ENCODE results near the gene KISS1. TPM values are rescaled to one million over a fixed set of nuclear protein-coding genes. Genes with fewer than 3 reads are reported as not detected.

KISS1 gene
- total RNA-seq, 1 experiment from 2014 or later, result 1.3 TPM

- H3K9ac ChIP-seq (ENCODE audit: low read length), result no peak overlapping the region
- H3K79me2 ChIP-seq (ENCODE audit: insufficient read depth, low read length), result no peaks in the 10 kb centered on the region
- peaks cover 2 to 12% of the 10 kb centered on the region in 2 experiments; a peak in 1 of 4 replicates for H3K4me1 ChIP-seq (ENCODE audit: control insufficient read depth in 1 of 2, insufficient read depth in 2 of 2, low read length in 2 of 2)
- ATAC-seq, result no peak
- POLR2A ChIA-PET, result no interaction called here
- intact Hi-C loops (cut with micrococcal nuclease), result no loop called here
- RAD21 ChIA-PET (ENCODE audit: low non-redundant PET in 1 of 2, low total read pairs in 2 of 2, uncharacterized antibody in 2 of 2, unreplicated experiment in 2 of 2), result no interaction called here
- no peaks in the 10 kb centered on the region for H3K9me2 ChIP-seq (ENCODE audit: insufficient read depth)
- no peak overlapping the region for H2AFZ ChIP-seq (ENCODE audit: low read depth, low read length, poor library complexity, severe bottlenecking)
- DNase-seq (ENCODE audit: low read depth, low spot score), result no peak
- H3K4me3 ChIP-seq (replicated peaks in 1 of 2; ENCODE audit: low read depth in 1 of 2, low read length in 2 of 2), result no peak overlapping the region
- no peak overlapping the region for H3K27ac ChIP-seq (ENCODE audit: low read depth, low read length)
- BruUV-seq (replicated peaks), result no TSS peak
- H4K20me1 ChIP-seq (ENCODE audit: insufficient read depth), result no peaks in the 10 kb centered on the region
- no peaks in the 10 kb centered on the region for H3K27me3 ChIP-seq (ENCODE audit: insufficient read depth, low read length)
- TF ChIP-seq MAX (IDR thresholded peaks at IDR 0.05) (no peak), YY1 (IDR thresholded peaks at IDR 0.05; ENCODE audit: extremely low read depth, insufficient replicate concordance, low read depth, low read length) (no peak)
- CTCF ChIA-PET, result no interaction called here
- H3K36me3 ChIP-seq (ENCODE audit: control insufficient read depth in 1 of 2, insufficient read depth in 2 of 2, low read length in 2 of 2), result no peaks in the 10 kb centered on the region; a peak in 1 of 4 replicates
- H3K9me3 ChIP-seq (ENCODE audit: control insufficient read depth in 1 of 2, insufficient read depth in 1 of 2, low read depth in 1 of 2, low read length in 2 of 2), result no peaks in the 10 kb centered on the region
- H3K4me2 ChIP-seq (ENCODE audit: low read length), result no peak overlapping the region
These were observed 29.8 kb upstream of the KISS1 start for GRCh38 chr1:204225841-204226735.

GRCh38 chr1:204224655-204225054 is 28.4 kb upstream of the KISS1 start:
- H3K4me3 ChIP-seq (replicated peaks in 1 of 2; ENCODE audit: low read depth in 1 of 2, low read length in 2 of 2), result no peak overlapping the region
- H3K36me3 ChIP-seq (ENCODE audit: control insufficient read depth in 1 of 2, insufficient read depth in 2 of 2, low read length in 2 of 2), result no peaks in the 10 kb centered on the region
- ATAC-seq, result no peak

More at GRCh38 chr1:204224655-204225054, 28.4 kb upstream of the KISS1 start:
- ChIA-PET CTCF (interaction anchor here (1.1 kb wide), 1 partner anchor 11 kb away, joined by 3 read pairs; the partner anchor contains the start of gene GOLT1A), POLR2A (no interaction called here), RAD21 (ENCODE audit: low non-redundant PET in 1 of 2, low total read pairs in 2 of 2, uncharacterized antibody in 2 of 2, unreplicated experiment in 2 of 2) (no interaction called here)
- no peaks in the 10 kb centered on the region for H3K9me2 ChIP-seq (ENCODE audit: insufficient read depth)
- H2AFZ ChIP-seq (ENCODE audit: low read depth, low read length, poor library complexity, severe bottlenecking), result no peak overlapping the region
- H3K9ac ChIP-seq (ENCODE audit: low read length), result no peak overlapping the region
- TF ChIP-seq MAX (IDR thresholded peaks at IDR 0.05) (no peak), EZH2phosphoT487 (IDR thresholded peaks at IDR 0.05; ENCODE audit: borderline replicate concordance) (no peak), CBX3 (IDR thresholded peaks at IDR 0.05; ENCODE audit: low read depth) (no peak), CEBPB (IDR thresholded peaks at IDR 0.05; ENCODE audit: low read depth) (no peak), SIN3A (IDR thresholded peaks at IDR 0.05; ENCODE audit: low read depth) (no peak), TCF7L2 (IDR thresholded peaks at IDR 0.05; ENCODE audit: borderline replicate concordance, extremely low read depth, insufficient read depth, insufficient read length) (no peak)
- no TSS peak for BruUV-seq (replicated peaks)
- H3K4me1 ChIP-seq (ENCODE audit: control insufficient read depth in 1 of 2, insufficient read depth in 2 of 2, low read length in 2 of 2), result peaks cover 2 to 12% of the 10 kb centered on the region in 2 experiments; a peak in 1 of 4 replicates
- DNase-seq (ENCODE audit: low read depth, low spot score), result no peak
- no peak overlapping the region for H3K27ac ChIP-seq (ENCODE audit: low read depth, low read length)
- intact Hi-C loops (cut with micrococcal nuclease), result no loop called here
- no peaks in the 10 kb centered on the region for H3K9me3 ChIP-seq (ENCODE audit: control insufficient read depth in 1 of 2, insufficient read depth in 1 of 2, low read depth in 1 of 2, low read length in 2 of 2)
- H3K27me3 ChIP-seq (ENCODE audit: insufficient read depth, low read length), result no peaks in the 10 kb centered on the region
- H4K20me1 ChIP-seq (ENCODE audit: insufficient read depth), result no peaks in the 10 kb centered on the region
- no peaks in the 10 kb centered on the region for H3K79me2 ChIP-seq (ENCODE audit: insufficient read depth, low read length)
- H3K4me2 ChIP-seq (ENCODE audit: low read length), result no peak overlapping the region
